Measurements from ENCODE around the gene KRTAP5-2.
"Not testable (repeated sequence)": the region's sequence is repeated elsewhere in the genome, so short reads cannot be mapped to it uniquely, and the experiment has no call there.

The KRTAP5-2 gene

GRCh38 chr11:1628506-1629325, 30.6 kb upstream of the KRTAP5-2 start:
- DNase-seq, result peak; percentile 68

GRCh38 chr11:1625541-1625940, 27.4 kb upstream of the KRTAP5-2 start:
- DNase-seq, result no peak

GRCh38 chr11:1624621-1625020, 26.5 kb upstream of the KRTAP5-2 start:
- no peak for DNase-seq

GRCh38 chr11:1623716-1624115, 25.6 kb upstream of the KRTAP5-2 start:
- DNase-seq, result no peak

DNA sequence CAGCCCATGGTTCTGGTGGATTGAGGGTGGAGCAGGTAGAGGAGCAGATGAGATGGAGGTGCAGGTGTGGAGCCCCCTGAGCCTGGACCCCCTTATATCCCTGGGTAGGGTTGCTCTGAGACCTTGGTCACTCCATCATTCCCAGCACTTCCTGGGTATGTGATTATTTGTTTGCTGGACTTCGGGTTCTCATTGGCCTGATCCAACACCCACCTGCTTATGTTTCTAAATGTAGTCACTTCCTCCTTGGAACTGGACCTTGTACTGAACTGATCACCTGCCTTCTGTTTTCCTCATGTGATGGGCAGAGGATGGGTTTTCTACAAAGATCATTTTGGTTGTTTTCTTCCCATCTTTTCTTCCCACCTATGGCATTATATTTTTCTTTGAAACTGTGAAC, 24.0 kb upstream of the KRTAP5-2 start, which contains the start of gene KRTAP5-4:
TSS of gene KRTAP5-4 (minus strand) at position 53 of the 400 bp plus-strand sequence. CDS start at position 8, 45 bp downstream.
- no peak for DNase-seq

DNA sequence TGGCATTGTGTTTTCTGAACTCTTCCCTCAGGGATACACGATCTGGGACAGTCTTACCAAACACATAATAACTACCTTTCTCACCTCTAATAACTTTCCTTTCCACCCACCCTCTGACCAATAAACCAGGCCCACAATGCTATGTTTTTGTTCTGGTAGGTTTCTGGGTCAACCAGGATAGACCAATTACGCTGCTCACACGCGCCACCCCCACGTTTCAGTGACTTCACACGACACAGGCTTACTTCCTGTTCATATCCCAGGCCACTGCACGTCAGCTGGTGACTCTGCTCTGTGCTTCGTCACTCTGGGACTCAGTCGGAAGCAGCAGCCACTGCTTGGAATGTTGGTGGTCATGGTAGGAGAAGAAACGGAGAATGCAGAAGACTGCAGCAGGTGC, 21.4 kb upstream of the KRTAP5-2 start:
- no peak for DNase-seq

DNA sequence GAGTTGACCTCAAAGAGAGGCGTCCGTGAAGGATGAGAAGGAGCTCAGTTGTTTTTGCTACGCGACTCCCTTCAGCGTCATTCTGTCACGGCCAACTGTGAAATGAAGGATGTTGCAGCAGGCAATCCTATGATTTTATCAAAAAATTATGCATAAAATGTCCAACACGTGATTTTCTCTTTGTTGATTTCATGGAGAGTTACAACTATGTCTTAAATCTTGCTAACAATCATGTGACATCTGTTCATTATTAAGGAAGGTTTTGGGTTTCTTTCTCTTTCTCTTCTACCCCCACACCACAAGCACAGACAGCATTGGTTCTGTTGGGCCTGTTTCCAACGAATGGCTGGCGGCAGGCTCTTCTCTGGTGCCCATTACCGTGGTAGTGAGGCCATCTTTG, 20.1 kb upstream of the KRTAP5-2 start:
- DNase-seq, result no peak

- no peak for DNase-seq
These were observed 10.3 kb upstream of the KRTAP5-2 start, which contains the start of gene KRTAP5-3 for GRCh38 chr11:1608363-1608762. Gene KRTAP5-3 (minus strand): TSS chr11:1608463. CDS start chr11:1608385, 78 bp downstream.

DNA sequence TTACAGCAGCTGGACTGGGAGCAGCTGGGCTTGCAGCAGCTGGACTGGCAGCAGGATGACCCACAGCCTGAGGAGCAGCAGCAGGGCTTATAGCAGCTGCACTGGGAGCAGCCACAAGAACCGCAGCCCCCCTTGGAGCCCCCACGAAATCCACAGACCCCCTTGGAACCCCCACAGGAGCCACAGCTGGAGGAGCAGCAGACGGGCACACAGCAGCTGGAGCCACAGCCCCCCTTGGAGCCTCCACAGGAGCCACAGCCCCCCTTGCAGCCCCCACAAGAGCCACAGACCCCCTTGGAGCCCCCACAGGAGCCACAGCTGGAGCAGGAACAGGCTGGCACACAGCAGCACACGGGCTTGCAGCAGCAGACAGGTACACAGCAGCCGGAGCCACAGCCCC, 9.8 kb upstream of the KRTAP5-2 start:
- not testable (repeated sequence) for DNase-seq

DNA sequence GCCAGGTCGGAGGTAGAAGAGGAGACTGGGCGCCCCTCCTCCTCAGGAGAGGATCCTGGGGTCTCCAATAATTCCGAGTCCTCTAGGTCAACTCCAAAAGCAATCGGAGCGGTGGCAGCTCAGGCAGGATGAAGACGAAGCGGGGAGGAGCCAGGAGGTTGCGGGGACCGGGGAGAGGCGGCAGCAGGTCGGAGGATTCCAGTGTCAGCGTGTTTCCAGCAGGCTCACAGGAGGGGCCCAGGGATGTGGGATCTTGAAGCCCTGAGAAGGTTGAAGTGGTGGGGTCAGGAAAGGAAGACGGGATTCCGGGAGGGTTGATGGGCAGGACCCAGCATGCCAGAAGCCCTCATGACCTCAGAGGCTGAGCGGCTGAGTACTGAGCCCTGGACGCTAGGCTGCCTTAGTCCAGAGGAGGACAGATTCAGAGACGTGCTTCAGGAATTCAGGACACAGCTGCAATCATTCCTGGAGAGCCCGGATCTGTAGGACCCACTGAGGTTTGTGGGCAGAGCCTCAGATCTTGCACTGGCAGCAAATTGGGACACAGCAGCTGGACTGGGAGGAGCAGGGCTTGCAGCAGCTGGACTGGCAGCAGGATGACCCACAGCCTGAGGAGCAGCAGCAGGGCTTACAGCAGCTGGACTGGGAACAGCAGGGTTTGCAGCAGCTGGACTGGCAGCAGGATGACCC, 9.2 kb upstream of the KRTAP5-2 start:
- DNase-seq, result not testable (repeated sequence)

GRCh38 chr11:1605923-1606322, 7.8 kb upstream of the KRTAP5-2 start:
- DNase-seq, result not testable (repeated sequence)

DNA sequence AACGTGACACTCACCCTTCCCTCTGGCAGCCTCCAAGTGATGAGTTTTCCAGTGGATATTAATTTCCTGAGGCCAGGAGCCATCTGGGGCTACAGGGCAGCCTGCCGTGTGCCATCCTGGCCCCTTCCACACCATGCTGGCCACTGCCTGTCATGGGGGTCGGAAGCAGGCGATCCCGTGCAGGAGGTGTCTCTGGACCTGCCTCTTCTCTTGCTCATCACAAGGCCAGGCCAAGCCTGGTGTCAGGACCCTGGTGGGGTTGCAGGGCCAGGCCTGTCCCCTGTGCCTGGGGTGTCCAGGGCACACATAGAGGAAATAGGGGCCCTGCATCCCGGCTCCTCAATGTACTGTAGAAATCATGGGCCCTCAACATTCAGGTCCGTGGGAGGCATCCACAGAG, 6.6 kb upstream of the KRTAP5-2 start:
- no peak for DNase-seq

- DNase-seq, result no peak
These were observed 6.1 kb upstream of the KRTAP5-2 start for GRCh38 chr11:1604181-1604580.

GRCh38 chr11:1603629-1604028, 5.5 kb upstream of the KRTAP5-2 start:
- no peak for DNase-seq

- not testable (repeated sequence) for DNase-seq
These were observed 3.6 kb upstream of the KRTAP5-2 start for GRCh38 chr11:1601663-1602062.

DNA sequence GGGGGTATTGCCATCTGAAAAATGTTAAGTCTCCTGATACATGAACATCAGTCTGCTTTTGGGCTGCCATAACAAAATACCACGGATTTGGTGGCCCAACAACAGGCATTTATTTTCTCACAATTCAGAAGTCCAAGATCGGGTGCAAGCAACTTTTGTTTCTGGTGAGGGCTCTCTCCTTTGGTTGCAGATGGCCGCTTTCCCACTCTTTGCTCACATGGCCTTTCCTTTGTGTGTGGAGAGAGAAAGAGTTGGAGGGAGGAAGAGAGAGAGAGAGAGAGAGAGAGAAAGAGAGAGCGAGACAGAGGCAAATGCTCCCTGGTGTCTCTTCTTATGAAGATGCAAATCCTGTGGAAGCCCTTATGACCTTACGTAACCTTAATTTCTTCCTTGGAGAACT, 2.5 kb upstream of the KRTAP5-2 start:
- DNase-seq, result no peak

DNA sequence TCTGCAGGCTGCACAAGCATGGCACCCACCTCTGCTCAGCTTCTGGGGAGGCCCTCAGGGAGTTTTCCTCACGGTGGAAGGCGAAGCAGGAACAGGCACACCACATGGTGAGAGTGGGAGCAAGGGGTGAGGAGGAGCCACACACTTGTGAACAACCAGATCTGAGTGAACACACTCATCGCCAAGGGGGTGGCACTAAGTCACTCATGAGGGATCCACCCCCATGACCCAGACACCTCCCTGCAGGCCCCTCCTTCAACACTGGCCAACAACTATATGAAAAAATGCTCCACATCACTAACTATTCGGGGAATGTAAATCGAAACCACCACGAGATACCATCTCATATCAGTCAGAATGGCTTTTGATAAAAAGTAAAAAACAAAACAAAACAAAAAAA, 722 bp upstream of the KRTAP5-2 start:
- DNase-seq, result no peak

- DNase-seq, result not testable (repeated sequence)
These were observed 312 bp upstream of the KRTAP5-2 start for GRCh38 chr11:1598406-1598805.

- no peak for DNase-seq
These were observed 632 bp downstream of the KRTAP5-2 start for GRCh38 chr11:1597331-1597993.

DNA sequence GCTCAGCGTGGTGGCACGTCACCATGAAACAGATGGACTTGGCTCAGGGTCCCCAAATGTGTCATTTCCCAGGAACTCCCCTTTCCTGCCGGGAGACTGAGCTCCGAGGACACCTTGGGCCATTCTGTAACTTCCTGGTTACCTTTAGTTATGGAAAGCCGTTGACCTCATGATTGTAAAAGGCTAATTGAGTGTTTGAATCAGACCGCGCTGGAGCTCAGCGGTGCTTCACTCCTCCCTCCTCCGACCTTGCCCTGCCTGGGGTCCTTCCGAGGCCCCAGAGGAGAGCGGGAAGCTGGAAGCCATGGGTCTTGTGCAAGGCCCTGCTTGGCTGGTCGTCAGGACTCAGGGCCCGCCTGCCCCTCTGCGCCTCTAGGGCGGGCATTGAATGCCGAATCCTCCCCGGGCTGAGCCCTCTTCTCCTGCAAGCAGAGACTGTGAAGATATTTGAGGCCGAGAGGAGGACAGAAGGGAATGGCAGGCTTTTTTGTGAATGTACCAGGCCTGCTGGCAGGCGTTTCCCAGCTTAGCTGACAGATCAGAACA, 1.4 kb downstream of the KRTAP5-2 start:
- DNase-seq, result not testable (repeated sequence)

- not testable (repeated sequence) for DNase-seq
These were observed 2.0 kb downstream of the KRTAP5-2 start for GRCh38 chr11:1595994-1596575.

DNA sequence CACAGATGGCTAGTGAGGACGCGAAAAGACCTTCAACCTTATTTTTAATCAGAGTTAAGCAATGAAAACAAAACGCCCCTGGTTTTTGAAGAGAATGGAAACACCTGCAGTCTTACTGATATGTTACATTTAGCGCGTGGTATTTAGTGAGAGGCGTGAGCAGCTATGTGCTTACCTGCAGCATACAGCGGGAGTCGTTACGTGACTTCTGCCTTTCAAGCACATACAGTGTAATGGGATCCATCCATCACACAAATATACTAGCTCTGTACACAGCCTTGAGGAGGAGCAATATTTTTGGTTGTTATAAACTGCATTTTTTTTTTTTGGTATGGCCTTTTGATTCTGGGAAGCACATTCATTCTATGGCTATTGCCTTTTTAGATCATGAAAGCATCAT, 5.5 kb downstream of the KRTAP5-2 start:
- no peak for DNase-seq

DNA sequence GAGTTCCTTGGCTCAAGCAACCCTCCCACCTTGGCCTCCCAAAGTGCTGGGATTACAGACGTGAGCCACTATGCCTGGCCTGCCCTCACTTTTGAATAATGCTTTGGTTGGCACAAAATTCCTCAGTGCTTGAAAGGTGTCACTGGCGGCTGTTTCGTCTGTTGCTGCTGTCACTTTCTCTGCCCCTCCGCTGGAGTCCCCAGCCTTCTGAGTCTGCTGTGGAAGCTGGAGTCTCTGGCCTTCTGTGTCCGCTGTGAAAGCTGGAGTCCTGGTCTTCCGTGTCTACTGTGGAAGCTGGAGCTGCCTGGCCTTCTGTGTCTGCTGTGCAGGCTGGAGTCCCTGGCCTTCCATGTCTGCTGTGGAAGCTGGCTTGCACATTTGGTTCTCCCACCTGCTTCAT, 8.1 kb downstream of the KRTAP5-2 start:
- no peak for DNase-seq

All from femur (tissue), 1 donor.